ENCODE results near the gene ST8SIA4.

GRCh38 chr5:100828071-100828897 lies 74.8 kb downstream of the ST8SIA4 start:
- TF ChIP-seq POLR2A (IDR thresholded peaks at IDR 0.05) (no peak), CTCF (IDR thresholded peaks at IDR 0.05) (no peak)

Data from heart left ventricle (tissue), 13 donors.